ENCODE measurements around the gene FBLN2.

The FBLN2 gene

DNA sequence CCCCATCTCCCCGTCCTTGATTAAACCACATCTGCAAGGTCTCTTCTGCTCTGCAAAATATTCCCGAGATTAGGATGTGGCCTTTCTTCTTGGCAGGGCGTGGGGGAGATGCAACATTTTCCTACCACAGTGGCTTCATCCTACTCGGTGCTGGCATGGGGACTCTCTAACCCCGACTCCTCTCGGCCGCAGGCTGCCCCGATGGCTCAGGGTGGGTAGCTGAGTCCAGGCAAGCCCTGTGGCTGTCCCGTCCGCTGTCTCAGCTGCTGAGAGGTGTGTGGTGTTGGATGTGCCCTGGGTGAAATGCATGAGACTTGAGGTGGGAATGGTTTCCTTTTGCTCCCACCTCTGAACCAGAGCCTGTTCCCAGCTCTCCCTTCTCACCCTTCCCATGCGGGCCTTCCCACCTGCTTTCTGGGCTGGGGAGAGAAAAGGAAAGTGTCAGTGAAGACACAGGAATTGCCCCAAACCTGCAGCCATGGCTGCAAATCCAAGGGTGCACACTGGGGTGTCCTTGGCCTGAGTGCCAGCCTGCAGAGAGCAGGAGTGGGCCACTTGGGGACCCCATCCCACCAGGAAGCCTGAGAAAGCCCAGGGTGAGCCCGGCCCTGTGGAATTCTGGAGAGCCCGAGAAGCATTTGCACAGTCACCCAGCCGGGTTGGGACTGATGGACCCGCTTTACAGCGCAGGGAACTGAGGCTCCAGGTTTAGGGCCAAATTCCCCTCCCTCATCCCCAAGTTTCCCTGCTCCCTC is 115.0 kb downstream of the FBLN2 start:
- DNase-seq (ENCODE audit: low spot score), result no peak
- TF ChIP-seq, protein P1, sequence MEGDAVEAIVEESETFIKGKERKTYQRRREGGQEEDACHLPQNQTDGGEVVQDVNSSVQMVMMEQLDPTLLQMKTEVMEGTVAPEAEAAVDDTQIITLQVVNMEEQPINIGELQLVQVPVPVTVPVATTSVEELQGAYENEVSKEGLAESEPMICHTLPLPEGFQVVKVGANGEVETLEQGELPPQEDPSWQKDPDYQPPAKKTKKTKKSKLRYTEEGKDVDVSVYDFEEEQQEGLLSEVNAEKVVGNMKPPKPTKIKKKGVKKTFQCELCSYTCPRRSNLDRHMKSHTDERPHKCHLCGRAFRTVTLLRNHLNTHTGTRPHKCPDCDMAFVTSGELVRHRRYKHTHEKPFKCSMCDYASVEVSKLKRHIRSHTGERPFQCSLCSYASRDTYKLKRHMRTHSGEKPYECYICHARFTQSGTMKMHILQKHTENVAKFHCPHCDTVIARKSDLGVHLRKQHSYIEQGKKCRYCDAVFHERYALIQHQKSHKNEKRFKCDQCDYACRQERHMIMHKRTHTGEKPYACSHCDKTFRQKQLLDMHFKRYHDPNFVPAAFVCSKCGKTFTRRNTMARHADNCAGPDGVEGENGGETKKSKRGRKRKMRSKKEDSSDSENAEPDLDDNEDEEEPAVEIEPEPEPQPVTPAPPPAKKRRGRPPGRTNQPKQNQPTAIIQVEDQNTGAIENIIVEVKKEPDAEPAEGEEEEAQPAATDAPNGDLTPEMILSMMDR (conservative IDR thresholded peaks at IDR 0.05; ENCODE audit: low read depth), result no peak
- CTCF ChIA-PET, result interaction anchor here (0.7 kb wide), 1 partner anchor 231 kb away, joined by 4 read pairs; no protein-coding TSS in a partner anchor
- POLR2A ChIA-PET (ENCODE audit: low non-redundant PET), result no interaction called here
- no peak overlapping the region for H3K27ac ChIP-seq

DNA sequence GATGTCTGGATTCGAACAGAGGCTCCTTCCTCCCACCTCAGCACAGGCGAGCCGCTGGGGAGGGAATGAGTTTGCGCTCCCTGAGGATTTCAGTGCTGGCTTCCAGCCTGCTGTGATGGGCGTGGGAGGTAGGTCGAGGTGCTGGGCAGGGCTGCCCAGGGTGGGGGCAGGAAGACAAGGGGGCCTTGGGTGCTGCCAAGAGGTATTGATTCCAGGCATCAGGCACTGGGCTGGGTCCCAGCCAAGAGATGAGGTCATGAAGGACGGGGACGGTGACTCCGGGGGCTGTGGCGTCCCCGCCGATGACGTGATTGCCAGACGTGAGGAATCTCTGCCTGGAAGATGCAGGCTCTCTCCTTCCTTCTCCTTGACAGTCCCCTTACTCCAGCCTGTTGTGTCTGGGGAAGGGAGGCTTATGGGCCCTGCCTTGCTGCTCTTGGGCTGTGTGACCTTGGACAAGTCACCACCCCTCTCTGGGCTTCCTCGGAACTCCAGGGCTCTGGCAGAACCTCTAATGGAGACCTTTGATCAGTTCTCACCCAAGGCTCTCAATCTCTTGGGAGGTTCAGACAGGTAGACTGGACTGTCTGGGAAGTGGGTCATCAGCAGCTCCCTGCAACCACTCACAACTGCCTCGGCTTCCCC is 116.8 kb downstream of the FBLN2 start:
- H3K27ac ChIP-seq, result no peak overlapping the region
- DNase-seq (ENCODE audit: low spot score), result no peak
- ChIA-PET POLR2A (ENCODE audit: low non-redundant PET) (no interaction called here), CTCF (interaction anchor here (0.7 kb wide), 1 partner anchor 18 kb away, joined by 3 read pairs; no protein-coding TSS in a partner anchor)
- TF ChIP-seq, protein P1 (conservative IDR thresholded peaks at IDR 0.05; ENCODE audit: low read depth), result no peak

DNA sequence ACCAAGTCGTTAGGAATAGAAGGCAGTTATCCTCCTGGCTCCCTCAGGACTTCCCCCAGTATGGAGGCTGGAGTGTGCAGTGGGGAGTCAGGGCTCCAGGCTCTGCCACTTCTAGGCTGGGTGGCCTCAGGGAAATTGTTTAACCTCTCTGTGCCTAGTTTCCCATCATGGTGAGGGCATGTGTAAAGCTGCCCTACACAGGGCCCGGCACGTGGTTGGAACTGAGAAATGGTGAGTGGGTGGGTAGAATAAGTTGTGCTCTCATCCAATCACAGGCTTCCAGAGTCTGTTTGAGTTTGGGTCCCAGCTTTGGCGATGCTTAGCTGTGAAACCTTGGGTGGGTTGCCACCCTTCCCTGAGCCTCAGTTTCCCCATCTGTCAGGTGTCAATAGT is 117.3 kb downstream of the FBLN2 start:
- CTCF ChIA-PET, result interaction anchor here (0.7 kb wide), 1 partner anchor 18 kb away, joined by 3 read pairs; no protein-coding TSS in a partner anchor
- TF ChIP-seq, protein P1 (conservative IDR thresholded peaks at IDR 0.05; ENCODE audit: low read depth), result no peak
- DNase-seq (ENCODE audit: low spot score), result no peak

DNA sequence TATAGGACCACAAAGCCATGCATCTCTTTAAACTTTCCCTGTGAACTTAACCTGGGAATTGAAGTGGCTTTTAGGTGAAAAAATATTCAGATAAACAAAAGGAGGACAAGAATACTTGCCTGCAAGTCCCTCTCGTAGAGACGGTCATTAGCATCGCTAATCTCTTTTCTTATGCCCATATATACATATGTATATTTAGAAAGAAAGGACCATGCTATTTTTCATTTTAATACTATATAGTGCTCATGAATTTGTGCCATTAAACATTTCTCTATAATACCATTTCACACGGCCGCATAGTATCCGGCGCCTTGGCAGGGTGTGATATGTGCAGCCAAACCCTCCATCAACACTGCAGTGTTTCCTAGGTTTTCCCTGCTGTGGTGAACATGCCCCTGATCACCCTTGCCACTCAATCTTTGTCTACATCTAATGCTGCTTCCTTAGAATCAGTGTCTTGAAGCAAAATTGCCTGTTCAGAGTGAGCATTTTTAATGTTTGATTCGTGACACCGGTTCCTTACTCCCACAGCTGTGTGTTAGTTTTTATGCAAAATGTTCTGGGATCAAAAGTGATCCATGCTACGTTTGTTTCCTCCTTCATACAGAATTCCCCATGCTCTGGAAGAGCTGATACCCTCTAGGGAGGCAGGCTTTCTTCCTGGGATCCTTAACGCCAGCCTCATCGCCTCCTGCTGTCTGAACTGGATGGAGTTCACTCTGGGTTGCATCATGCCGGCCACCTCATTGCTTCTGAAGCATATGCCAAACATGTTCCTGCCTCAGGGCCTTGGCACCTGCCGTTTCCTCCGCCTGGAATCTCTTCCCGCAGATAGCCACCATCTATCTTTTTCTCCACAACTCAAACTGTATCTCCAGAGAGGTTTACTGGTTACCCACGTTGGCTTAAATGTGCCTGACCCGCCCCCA is 118.1 kb downstream of the FBLN2 start:
- ChIA-PET POLR2A (ENCODE audit: low non-redundant PET) (no interaction called here), CTCF (no interaction called here)

More for the DNA sequence above, 117.3 kb downstream of the FBLN2 start:
- H3K27ac ChIP-seq, result no peak overlapping the region
- POLR2A ChIA-PET (ENCODE audit: low non-redundant PET), result no interaction called here

DNA sequence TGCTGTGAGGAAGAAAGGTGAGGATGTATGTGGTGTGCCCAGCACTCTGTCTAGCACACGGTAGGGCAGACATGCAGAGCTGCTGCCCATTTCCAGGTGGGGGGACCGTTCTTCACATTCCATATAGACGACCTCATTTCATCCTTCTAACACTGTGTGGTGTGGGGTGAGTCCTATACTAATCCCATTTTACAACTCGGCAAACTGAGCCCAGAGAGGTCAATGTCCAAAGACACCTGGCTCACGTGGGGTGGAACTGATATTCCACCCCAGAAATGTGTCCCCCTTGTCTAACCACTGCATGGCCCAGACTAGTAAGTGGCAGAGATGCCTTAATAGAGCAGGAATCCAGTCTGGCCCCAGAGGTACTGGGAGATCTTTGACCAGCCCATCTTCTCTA is 119.2 kb downstream of the FBLN2 start:
- H3K27ac ChIP-seq, result no peak overlapping the region
- no peak for DNase-seq (ENCODE audit: low spot score)
- TF ChIP-seq, protein P1 (conservative IDR thresholded peaks at IDR 0.05; ENCODE audit: low read depth), result no peak
- POLR2A ChIA-PET (ENCODE audit: low non-redundant PET), result no interaction called here
- CTCF ChIA-PET, result no interaction called here

More for the DNA sequence above, 118.1 kb downstream of the FBLN2 start:
- DNase-seq (ENCODE audit: low spot score), result no peak
- TF ChIP-seq, protein P1 (conservative IDR thresholded peaks at IDR 0.05; ENCODE audit: low read depth), result no peak
- no peak overlapping the region for H3K27ac ChIP-seq

DNA sequence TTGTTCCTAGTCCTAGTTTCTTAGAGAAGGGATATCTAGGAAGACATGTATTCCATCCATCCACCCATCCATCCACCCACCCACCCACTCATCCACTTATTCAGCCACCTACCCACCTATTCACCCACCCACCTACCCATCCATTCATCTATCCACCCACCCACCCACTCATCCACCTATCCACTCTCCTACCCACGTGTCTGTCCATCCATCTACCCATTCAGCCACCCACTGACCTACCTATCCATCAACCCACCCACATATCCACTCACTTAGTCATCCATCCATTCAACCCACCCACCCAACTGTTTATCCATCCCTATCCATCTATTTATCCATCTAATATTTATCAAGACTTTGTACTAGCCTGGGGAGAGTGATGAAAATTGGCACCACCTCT is 120.5 kb downstream of the FBLN2 start:
- H3K27ac ChIP-seq, result no peak overlapping the region
- TF ChIP-seq, protein P1 (conservative IDR thresholded peaks at IDR 0.05; ENCODE audit: low read depth), result no peak
- ChIA-PET CTCF (interaction anchor here (0.6 to 1.4 kb wide), 3 partner anchors 9 to 47 kb away, joined by 3 to 7 read pairs (median 3); no protein-coding TSS in a partner anchor), POLR2A (ENCODE audit: low non-redundant PET) (no interaction called here)
- DNase-seq (ENCODE audit: low spot score), result no peak

All from RWPE1 (cell line).